GM18507 (cell line): ENCODE results near the gene METTL3.
"Not testable (repeated sequence)": the region's sequence is repeated elsewhere in the genome, so short reads cannot be mapped to it uniquely, and the experiment has no call there.

Source experiments
- DNase-seq: peaks from one replicate; pipeline ENCODE4 v3.0.0; 2011; ENCODE audit warnings: low read depth; ENCODE audit not compliant: insufficient read length; ENCODE audit errors: extremely low spot score
- FAIRE-seq: peaks from 2 replicates; lab custom pipeline; 2011; peaks lifted over from hg19 to GRCh38; lab: Jason Lieb, UNC

The METTL3 gene

GRCh38 chr14:21510735-21511657 is at the start of gene METTL3:
TSS of gene METTL3 (minus strand) at chr14:21511340. CDS start at chr14:21511223, 117 bp downstream.
- FAIRE-seq (peak; percentile 94), DNase-seq (peak; percentile 84)

- DNase-seq (no peak), FAIRE-seq (no peak)
Observed at GRCh38 chr14:21558703-21559170, 47.6 kb upstream of the METTL3 start.

GRCh38 chr14:21557084-21557901 is 46.2 kb upstream of the METTL3 start:
- peak; percentile 81 for FAIRE-seq

GRCh38 chr14:21556378-21557083 is 45.4 kb upstream of the METTL3 start:
- FAIRE-seq (no peak), DNase-seq (no peak)

More at GRCh38 chr14:21557084-21557901, 46.2 kb upstream of the METTL3 start:
- DNase-seq: peak; percentile 45

GRCh38 chr14:21553266-21553665 is 42.1 kb upstream of the METTL3 start:
- no peak for FAIRE-seq

GRCh38 chr14:21544588-21544987 is 33.4 kb upstream of the METTL3 start:
- not testable (repeated sequence) for FAIRE-seq, DNase-seq

More at GRCh38 chr14:21553266-21553665, 42.1 kb upstream of the METTL3 start:
- no peak for DNase-seq

- FAIRE-seq (no peak), DNase-seq (no peak)
Observed at GRCh38 chr14:21543963-21544362, 32.8 kb upstream of the METTL3 start.

- FAIRE-seq (no peak), DNase-seq (no peak)
Observed at GRCh38 chr14:21543521-21543960, 32.4 kb upstream of the METTL3 start.

GRCh38 chr14:21541413-21542074 is 30.4 kb upstream of the METTL3 start:
- no peak for FAIRE-seq
- no peak for DNase-seq

- FAIRE-seq (no peak), DNase-seq (no peak)
Observed at GRCh38 chr14:21539189-21539940, 28.2 kb upstream of the METTL3 start.

GRCh38 chr14:21537090-21537424 is 25.9 kb upstream of the METTL3 start:
- FAIRE-seq (no peak), DNase-seq (no peak)

- DNase-seq: no peak
- FAIRE-seq: no peak
Observed at GRCh38 chr14:21536418-21537089, 25.4 kb upstream of the METTL3 start.

GRCh38 chr14:21535545-21536417 is 24.6 kb upstream of the METTL3 start:
- FAIRE-seq: no peak
- DNase-seq: no peak

- FAIRE-seq (no peak), DNase-seq (no peak)
Observed at GRCh38 chr14:21534576-21534975, 23.4 kb upstream of the METTL3 start.

GRCh38 chr14:21533294-21533693 is 22.2 kb upstream of the METTL3 start:
- DNase-seq (no peak), FAIRE-seq (no peak)

GRCh38 chr14:21529515-21529914 is 18.4 kb upstream of the METTL3 start:
- DNase-seq (no peak), FAIRE-seq (no peak)
